NB4 (cell line): Measurements from ENCODE around the gene TMEM63C.
"Not testable (repeated sequence)": the region's sequence is repeated elsewhere in the genome, so short reads cannot be mapped to it uniquely, and the experiment has no call there.

Experiments
- CTCF ChIP-seq: IDR thresholded peaks from one replicate; pipeline ENCODE4 v1.5.1; 2012; ENCODE audit warnings: low read depth, low read length
- MAX ChIP-seq: IDR thresholded peaks from 2 replicates; pipeline ENCODE4 v1.6.1; 2011; ENCODE audit warnings: low read depth, low read length
- POLR2A ChIP-seq: IDR thresholded peaks from 2 replicates; pipeline ENCODE4 v1.6.1; 2011; ENCODE audit warnings: mild to moderate bottlenecking; ENCODE audit not compliant: insufficient read length; ENCODE audit errors: extremely low read depth

- TF ChIP-seq CTCF, MAX, POLR2A: not testable (repeated sequence)
These were observed 7.5 kb upstream of the TMEM63C start for GRCh38 chr14:77173911-77174617.
